HepG2 (cell line): ENCODE data around the gene VDR. TPM values are rescaled to one million over a fixed set of nuclear protein-coding genes. Genes with fewer than 3 reads are reported as not detected.

ENCODE experiments used
- AKNA ChIP-seq: sonication (generic); formaldehyde crosslinking; IDR thresholded peaks from 2 replicates; pipeline ENCODE4 v1.4.0; 2020; ENCODE audit warnings: missing genetic modification reagents, borderline replicate concordance
- PHF21A ChIP-seq: sonication (generic); formaldehyde crosslinking; IDR thresholded peaks from 2 replicates; pipeline ENCODE4 v1.5.0; 2020; ENCODE audit warnings: mild to moderate bottlenecking, missing genetic modification reagents
- WIZ ChIP-seq: sonication (generic); formaldehyde crosslinking; IDR thresholded peaks from 2 replicates; pipeline ENCODE4 v1.5.1; 2020; ENCODE audit warnings: mild to moderate bottlenecking, missing genetic modification reagents
- ZBTB33 ChIP-seq: sonication (generic); formaldehyde crosslinking; IDR thresholded peaks from 2 replicates; pipeline ENCODE4 v1.4.0; 2020; ENCODE audit warnings: missing genetic modification reagents
- ZFX ChIP-seq: sonication (generic); formaldehyde crosslinking; IDR thresholded peaks from 2 replicates; pipeline ENCODE4 v1.4.0; 2020; ENCODE audit warnings: mild to moderate bottlenecking, low read depth, missing genetic modification reagents, moderate library complexity
- ZNF281 ChIP-seq: sonication (generic); formaldehyde crosslinking; IDR thresholded peaks from 2 replicates; pipeline ENCODE4 v1.4.0; 2020; ENCODE audit warnings: missing genetic modification reagents, borderline replicate concordance
- polyA plus RNA-seq, 8 experiments: library from polyadenylated mRNA; depleted of rRNA in 3 of 8; stranded (reverse) in 7 of 8; unstranded in 1 of 8; fragments of >200 nt; fragmentation: Illumina TruSeq in 4 of 8; extraction: Trizol in 4 of 8; gene quantifications; 2 replicates each; pipeline versions ENCODE4 v1.2.1 to v1.2.3, GENCODE V29; 2011 to 2016; ENCODE audit warnings: low read depth in 4 of 8, missing spikeins in 1 of 8, mixed read lengths in 1 of 8; ENCODE audit not compliant: insufficient read depth in 1 of 8
- total RNA-seq, 5 experiments: library from RNA; depleted of rRNA; stranded (reverse); fragments of >200 nt; fragmentation: Illumina TruSeq; extraction: Trizol; gene quantifications; 2 replicates each; pipeline ENCODE4 v1.2.3, GENCODE V29; 2016; ENCODE audit warnings: low read depth in 1 of 5

Gene VDR
- total and polyA plus RNA-seq, 2 of the 13 experiments (the other 11 are each of a cell fraction or from before 2014, with no cell fraction given) = 0.08 to 0.33 TPM

- TF ChIP-seq ZBTB33 (CRISPR knock-in tag) (peak; percentile 56; the same call in 1 of the 2 replicates), ZNF281 (CRISPR knock-in tag) (0 out of 2 replicates have a peak, but pooled peaks have one; percentile 34), WIZ (no peak), ZFX (peak; percentile 77), PHF21A (CRISPR knock-in tag) (0 out of 2 replicates have a peak, but pooled peaks have one; percentile 24), AKNA (no peak)
Measured at GRCh38 chr12:47817272-47818006, 87.4 kb downstream of the VDR start (continued).
